ENCODE results near the gene CLEC4F.
A peak's percentile ranks its signal among the peaks of the same experiment; 100 is the strongest.
"Not testable (repeated sequence)": the region's sequence is repeated elsewhere in the genome, so short reads cannot be mapped to it uniquely, and the experiment has no call there.

The CLEC4F gene

GRCh38 chr2:70826696-70827350, 6.4 kb upstream of the CLEC4F start:
- DNase-seq: no peak

- DNase-seq: no peak
These were observed 2.9 kb upstream of the CLEC4F start for GRCh38 chr2:70823249-70823648.

GRCh38 chr2:70822843-70823242, 2.4 kb upstream of the CLEC4F start:
- DNase-seq: no peak

GRCh38 chr2:70817284-70817954, 3.0 kb downstream of the CLEC4F start:
- DNase-seq: no peak

GRCh38 chr2:70816726-70817125, 3.7 kb downstream of the CLEC4F start:
- DNase-seq: no peak

GRCh38 chr2:70808983-70809958, 11.1 kb downstream of the CLEC4F start:
- DNase-seq: no peak

GRCh38 chr2:70807828-70808118, 12.6 kb downstream of the CLEC4F start:
- DNase-seq: no peak

GRCh38 chr2:70807102-70807827, 13.1 kb downstream of the CLEC4F start:
- no peak for DNase-seq

GRCh38 chr2:70806620-70807019, 13.8 kb downstream of the CLEC4F start:
- DNase-seq: no peak

GRCh38 chr2:70806013-70806412, 14.4 kb downstream of the CLEC4F start:
- no peak for DNase-seq

GRCh38 chr2:70801607-70802263, 18.7 kb downstream of the CLEC4F start:
- no peak for DNase-seq

GRCh38 chr2:70799706-70800105, 20.7 kb downstream of the CLEC4F start:
- DNase-seq: no peak

- DNase-seq: not testable (repeated sequence)
These were observed 22.4 kb downstream of the CLEC4F start for GRCh38 chr2:70797996-70798395.

- no peak for DNase-seq
These were observed 22.9 kb downstream of the CLEC4F start for GRCh38 chr2:70797506-70797905.

- no peak for DNase-seq
These were observed 24.1 kb downstream of the CLEC4F start for GRCh38 chr2:70796262-70796661.

- DNase-seq: no peak
These were observed 25.0 kb downstream of the CLEC4F start for GRCh38 chr2:70795164-70795995.

- DNase-seq: no peak
These were observed 26.9 kb downstream of the CLEC4F start for GRCh38 chr2:70793450-70793849.

- DNase-seq: peak in 1 of 2 donors; percentile 17
These were observed 30.1 kb downstream of the CLEC4F start, which contains the start of gene FIGLA for GRCh38 chr2:70790136-70790828. FIGLA (minus strand) TSS chr2:70790643; CDS start chr2:70790638, 5 bp downstream.

GRCh38 chr2:70789304-70790135, 30.9 kb downstream of the CLEC4F start:
- peak; percentile 67 for DNase-seq

Measured in stimulated activated CD4-positive, alpha-beta T cell treated with anti-CD3 and anti-CD28 coated beads, Interleukin-2, amount 100 ng/mL, for 48 hours (primary cell).